Type B pancreatic cell (in vitro differentiated cells): Measurements from ENCODE around the gene USE1. TPM values are rescaled to one million over a fixed set of nuclear protein-coding genes. Genes with fewer than 3 reads are reported as not detected.

Experiments
- DNase-seq: peaks from one replicate; pipeline ENCODE4 v3.0.0; 2021; ENCODE audit warnings: mixed read lengths; ENCODE audit not compliant: unreplicated experiment; ENCODE audit errors: extremely low spot score
- H3K27ac Mint-ChIP-seq: 2 replicates; pipeline ENCODE4 v1.8.0; 2021; ENCODE audit warnings: mild to moderate bottlenecking, mixed read lengths
- H3K27me3 Mint-ChIP-seq: 2 replicates; pipeline ENCODE4 v1.8.0; 2021; ENCODE audit warnings: mixed read lengths
- H3K36me3 Mint-ChIP-seq: 2 replicates; pipeline ENCODE4 v1.8.0; 2021; ENCODE audit warnings: mixed read lengths
- H3K4me1 Mint-ChIP-seq: one replicate; pipeline ENCODE4 v1.8.0; 2021; ENCODE audit warnings: mixed read lengths; ENCODE audit not compliant: unreplicated experiment
- H3K4me3 Mint-ChIP-seq: 2 replicates; pipeline ENCODE4 v1.8.0; 2021; ENCODE audit warnings: mild to moderate bottlenecking, mixed read lengths
- H3K9me3 Mint-ChIP-seq: 2 replicates; pipeline ENCODE4 v1.8.0; 2021; ENCODE audit warnings: mixed read lengths
- CTCF ChIP-seq: fragments of 200-600 bp; sonication (generic); conservative IDR thresholded peaks from 2 replicates; pipeline ENCODE4 v1.5.0; 2021; ENCODE audit warnings: antibody characterized with exemption, mild to moderate bottlenecking
- long read RNA-seq: library from polyadenylated mRNA; unstranded; transcript quantifications from one replicate; pipeline ENCODE4 v2.0.0, GENCODE V29; 2020
- total RNA-seq: library from RNA; stranded (reverse); gene quantifications from 2 replicates; pipeline ENCODE4 v1.2.1, GENCODE V29; 2021; ENCODE audit warnings: low replicate concordance

Gene USE1
- total RNA-seq = 18.7 and 22.3 TPM in 2 replicates
- long read RNA-seq, partial matches to known transcripts = 0 of 4 reads
- long read RNA-seq, other reads (novel, unspliced or antisense) = 2 of 4 reads

GRCh38 chr19:17215127-17215971, at the start of gene USE1:
Gene USE1, plus strand, starts transcription at chr19:17215357. Its CDS starts 49 bp downstream, at chr19:17215406.
- peaks cover 8% of the 10 kb centered on the region for H3K4me1 Mint-ChIP-seq
- peak; percentile 90 for DNase-seq
- H3K27ac Mint-ChIP-seq = peak within 1 kb of the TSS; percentile 97
- TF ChIP-seq CTCF = no peak
- H3K36me3 Mint-ChIP-seq = peaks cover 7% of the 10 kb centered on the region
- no peaks in the 10 kb centered on the region for H3K9me3 Mint-ChIP-seq
- no peaks in the 10 kb centered on the region for H3K27me3 Mint-ChIP-seq
- H3K4me3 Mint-ChIP-seq = peak within 1 kb of the TSS; percentile 96

- H3K27me3 Mint-ChIP-seq = no peaks in the 10 kb centered on the region
- H3K4me3 Mint-ChIP-seq = no peak overlapping the region
- no peaks in the 10 kb centered on the region for H3K9me3 Mint-ChIP-seq
- peaks cover 35% of the 10 kb centered on the region for H3K36me3 Mint-ChIP-seq
- DNase-seq = no peak
- H3K27ac Mint-ChIP-seq = no peak overlapping the region
- no peaks in the 10 kb centered on the region for H3K4me1 Mint-ChIP-seq
- no peak for TF ChIP-seq CTCF
Measured at GRCh38 chr19:17165715-17166114, 49.4 kb upstream of the USE1 start.

GRCh38 chr19:17170538-17171297, 44.4 kb upstream of the USE1 start:
- Mint-ChIP-seq H3K27ac (peak overlapping the region; percentile 9), H3K27me3 (no peaks in the 10 kb centered on the region), H3K9me3 (no peaks in the 10 kb centered on the region), H3K4me1 (no peaks in the 10 kb centered on the region), H3K4me3 (no peak overlapping the region), H3K36me3 (peaks cover 17% of the 10 kb centered on the region)
- TF ChIP-seq CTCF = no peak
- DNase-seq = no peak

GRCh38 chr19:17171874-17172273, 43.3 kb upstream of the USE1 start:
- no peak overlapping the region for H3K27ac Mint-ChIP-seq
- H3K27me3 Mint-ChIP-seq = no peaks in the 10 kb centered on the region
- H3K9me3 Mint-ChIP-seq = no peaks in the 10 kb centered on the region
- peaks cover 16% of the 10 kb centered on the region for H3K36me3 Mint-ChIP-seq
- TF ChIP-seq CTCF = no peak
- no peaks in the 10 kb centered on the region for H3K4me1 Mint-ChIP-seq
- H3K4me3 Mint-ChIP-seq = no peak overlapping the region
- no peak for DNase-seq

GRCh38 chr19:17172624-17173345, 42.4 kb upstream of the USE1 start:
- H3K27me3 Mint-ChIP-seq = no peaks in the 10 kb centered on the region
- TF ChIP-seq CTCF = no peak
- no peaks in the 10 kb centered on the region for H3K9me3 Mint-ChIP-seq
- no peak overlapping the region for H3K4me3 Mint-ChIP-seq
- DNase-seq = no peak
- no peaks in the 10 kb centered on the region for H3K4me1 Mint-ChIP-seq
- peak overlapping the region; percentile 69 for H3K27ac Mint-ChIP-seq
- H3K36me3 Mint-ChIP-seq = peaks cover 14% of the 10 kb centered on the region
